ENCODE results near the gene OR5H6.

GRCh38 chr3:98290916-98291315 lies 26.9 kb downstream of the OR5H6 start:
- no peak for TF ChIP-seq CTCF (IDR thresholded peaks at IDR 0.05; ENCODE audit: low read length)
- no peak for TF ChIP-seq EZH2 (optimal IDR thresholded peaks at IDR 0.05; ENCODE audit: low read depth, low read length)
- TF ChIP-seq EZH2phosphoT487 (IDR thresholded peaks at IDR 0.05; ENCODE audit: low read length) = no peak
